OCI-LY3 (cell line): ENCODE measurements around the gene NSDHL.

Source experiments
- H2AFZ ChIP-seq: fragments of 200-600, 300-600 bp; shearing (Covaris generic); 2 replicates; pipeline ENCODE4 v1.6.0; 2014; ENCODE audit warnings: antibody characterized with exemption, low read depth, low read length
- H3K27ac ChIP-seq: fragments of 200-600, 300-600 bp; sonication (generic); 2 replicates; pipeline ENCODE4 v1.5.1; 2014; ENCODE audit warnings: mild to moderate bottlenecking, low read length, moderate library complexity, mixed read lengths
- H3K27me3 ChIP-seq: fragments of 200-600, 300-600 bp; sonication (generic); 2 replicates; pipeline ENCODE4 v1.6.1; 2014; ENCODE audit warnings: low read depth, low read length, mixed read lengths
- H3K36me3 ChIP-seq: fragments of 200-600, 300-600 bp; sonication (generic); replicated peaks from 2 replicates; pipeline ENCODE3; 2014; ENCODE audit warnings: low read depth, low read length, mixed read lengths
- H3K4me1 ChIP-seq: fragments of 300-600, 200-600 bp; sonication (generic); 2 replicates; pipeline ENCODE4 v1.6.1; 2014; ENCODE audit warnings: low read length, mixed read lengths
- H3K4me2 ChIP-seq: fragments of 200-600, 300-600 bp; sonication (generic); 2 replicates; pipeline ENCODE4 v1.6.1; 2014; ENCODE audit warnings: low read length, mixed read lengths
- H3K4me3 ChIP-seq: fragments of 300-600, 200-600 bp; sonication (generic); 2 replicates; pipeline ENCODE4 v1.5.1; 2014; ENCODE audit warnings: antibody characterized with exemption, mild to moderate bottlenecking, low read length, moderate library complexity
- H3K79me2 ChIP-seq: fragments of 300-600, 200-600 bp; shearing (Covaris generic); 2 replicates; pipeline ENCODE4 v1.6.1; 2014; ENCODE audit warnings: mild to moderate bottlenecking, low read length, mixed read lengths
- H3K9ac ChIP-seq: fragments of 300-600, 200-600 bp; shearing (Covaris generic); 2 replicates; pipeline ENCODE4 v1.6.0; 2014; ENCODE audit warnings: mild to moderate bottlenecking, low read length, moderate library complexity
- H3K9me3 ChIP-seq: fragments of 200-600, 300-600 bp; shearing (Covaris generic); 2 replicates; pipeline ENCODE4 v1.6.1; 2014; ENCODE audit warnings: low read length, mixed read lengths; ENCODE audit not compliant: insufficient read depth
- H4K20me1 ChIP-seq: fragments of 200-600, 300-600 bp; sonication (generic); 2 replicates; pipeline ENCODE4 v1.6.1; 2016; ENCODE audit warnings: low read length, mixed read lengths; ENCODE audit not compliant: insufficient read depth
- CTCF ChIP-seq: fragments of 200-600, 300-600 bp; sonication (generic); IDR thresholded peaks from 2 replicates; pipeline ENCODE4 v1.5.1; 2014; ENCODE audit warnings: antibody characterized with exemption, low read length, low read depth
- EZH2phosphoT487 ChIP-seq: fragments of 200-600 bp; shearing (Covaris generic); IDR thresholded peaks from 2 replicates; pipeline ENCODE4 v1.6.1; 2018; ENCODE audit warnings: antibody characterized with exemption, mixed run types, low read depth

NSDHL gene

GRCh38 chrX:152896450-152896849 is 65.6 kb downstream of the NSDHL start:
- no peaks in the 10 kb centered on the region for H3K4me1 ChIP-seq
- no peaks in the 10 kb centered on the region for H3K9me3 ChIP-seq
- no peaks in the 10 kb centered on the region for H3K79me2 ChIP-seq
- H3K27ac ChIP-seq = no peak overlapping the region
- peaks cover 13% of the 10 kb centered on the region for H3K27me3 ChIP-seq
- H3K9ac ChIP-seq = no peak overlapping the region
- H3K4me2 ChIP-seq = no peak overlapping the region
- no peaks in the 10 kb centered on the region for H4K20me1 ChIP-seq
- no peak overlapping the region for H3K4me3 ChIP-seq
- H3K36me3 ChIP-seq = no peaks in the 10 kb centered on the region
- TF ChIP-seq CTCF = no peak
- TF ChIP-seq EZH2phosphoT487 = no peak
- H2AFZ ChIP-seq = no peak overlapping the region

- no peak within 1 kb of the TSS for H3K27ac ChIP-seq
- no peaks in the 10 kb centered on the region for H3K4me1 ChIP-seq
- no peak for TF ChIP-seq EZH2phosphoT487
- TF ChIP-seq CTCF = no peak
- peaks cover 3% of the 10 kb centered on the region for H3K27me3 ChIP-seq
- no peak within 1 kb of the TSS for H2AFZ ChIP-seq
- H4K20me1 ChIP-seq = no peaks in the 10 kb centered on the region
- H3K9ac ChIP-seq = no peak within 1 kb of the TSS
- no peaks in the 10 kb centered on the region for H3K36me3 ChIP-seq
- no peaks in the 10 kb centered on the region for H3K79me2 ChIP-seq
- no peaks in the 10 kb centered on the region for H3K9me3 ChIP-seq
- no peak within 1 kb of the TSS for H3K4me3 ChIP-seq
- H3K4me2 ChIP-seq = no peak within 1 kb of the TSS
These were observed 66.6 kb downstream of the NSDHL start, which contains the start of gene ZNF185 for GRCh38 chrX:152897222-152898131. TSS of gene ZNF185 (plus strand) at chrX:152898067. CDS start at chrX:152914490, 16,423 bp downstream.

- Histone ChIP-seq H3K27me3 (no peaks in the 10 kb centered on the region), H3K4me1 (no peaks in the 10 kb centered on the region), H3K79me2 (no peaks in the 10 kb centered on the region), H4K20me1 (no peaks in the 10 kb centered on the region), H3K36me3 (no peaks in the 10 kb centered on the region), H3K9me3 (no peaks in the 10 kb centered on the region), H3K4me3 (no peak overlapping the region), H3K4me2 (no peak overlapping the region), H3K9ac (no peak overlapping the region), H2AFZ (no peak overlapping the region), H3K27ac (no peak overlapping the region)
- no peak for TF ChIP-seq CTCF
- TF ChIP-seq EZH2phosphoT487 = no peak
These were observed 67.6 kb downstream of the NSDHL start for GRCh38 chrX:152898442-152898841.

- no peak overlapping the region for H3K4me2 ChIP-seq
- TF ChIP-seq EZH2phosphoT487 (no peak), CTCF (no peak)
- H3K79me2 ChIP-seq = no peaks in the 10 kb centered on the region
- no peak overlapping the region for H3K4me3 ChIP-seq
- H4K20me1 ChIP-seq = no peaks in the 10 kb centered on the region
- no peak overlapping the region for H2AFZ ChIP-seq
- H3K27ac ChIP-seq = no peak overlapping the region
- no peaks in the 10 kb centered on the region for H3K36me3 ChIP-seq
- no peaks in the 10 kb centered on the region for H3K4me1 ChIP-seq
- no peaks in the 10 kb centered on the region for H3K9me3 ChIP-seq
- no peak overlapping the region for H3K9ac ChIP-seq
- H3K27me3 ChIP-seq = no peaks in the 10 kb centered on the region
These were observed 68.4 kb downstream of the NSDHL start for GRCh38 chrX:152899111-152899873.
